Skin epidermis (tissue), 12 donors: ENCODE measurements around the gene ZNF275.
A peak's percentile ranks its signal among the peaks of the same experiment; 100 is the strongest.
"Not testable (repeated sequence)": the region's sequence is repeated elsewhere in the genome, so short reads cannot be mapped to it uniquely, and the experiment has no call there.

Source experiments
- H3K27ac ChIP-seq, 21 experiments: fragments of 200-600 bp; sonication (generic) in 11 of 21; one replicate each; pipeline ENCODE4 v1.5.0; 2020; ENCODE audit warnings: mild to moderate bottlenecking in 3 of 21, inconsistent platforms in 2 of 21, moderate library complexity in 2 of 21
- H3K4me3 ChIP-seq, 7 experiments: fragments of 200-600 bp; sonication (generic) in 2 of 7; one replicate each; pipeline ENCODE4 v1.5.0; 2020; ENCODE audit warnings: inconsistent platforms in 2 of 7, mild to moderate bottlenecking in 2 of 7, moderate library complexity in 1 of 7

Gene ZNF275

DNA sequence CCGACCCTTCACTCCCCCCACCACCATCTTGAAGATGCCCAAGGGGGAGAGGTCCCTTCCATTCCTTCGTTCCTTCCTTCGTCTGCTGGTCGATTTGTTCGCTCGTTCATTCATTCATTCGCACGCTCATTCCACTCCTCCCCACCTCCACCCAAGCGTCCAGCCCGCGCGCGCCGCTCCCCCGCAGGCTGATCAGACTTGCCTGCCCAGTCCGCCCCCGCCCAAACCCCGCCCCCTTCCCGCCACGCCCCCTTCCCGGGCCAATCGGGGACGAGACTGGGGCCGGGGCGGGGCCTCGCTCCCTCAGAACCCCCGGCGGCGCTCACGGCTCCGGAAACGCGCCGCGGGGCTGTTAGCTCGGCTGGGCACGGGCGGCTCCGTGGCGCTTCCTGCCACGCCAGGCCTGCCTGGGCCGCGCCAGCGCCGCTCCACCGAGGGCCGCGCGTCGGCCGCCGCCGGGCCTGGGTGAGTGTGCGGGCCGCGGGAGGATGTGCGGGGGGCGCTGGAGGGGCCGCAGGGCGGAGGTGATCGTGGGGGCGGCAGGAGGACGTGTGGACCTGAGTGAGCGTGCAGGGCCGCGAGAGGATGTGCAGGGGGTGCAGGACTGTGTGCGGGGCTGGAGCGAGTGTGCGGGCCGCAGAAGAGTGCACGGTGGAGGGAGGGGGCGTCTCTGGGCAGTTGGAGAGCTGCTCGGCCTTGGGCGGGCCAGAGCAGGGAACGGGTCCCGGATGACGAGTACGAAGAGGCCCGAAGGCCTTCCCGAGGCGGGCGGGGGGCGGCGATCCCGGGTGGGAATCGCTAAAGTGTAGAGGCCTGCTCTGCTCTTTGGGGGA, at the start of gene ZNF275:
TSS of gene ZNF275 (plus strand) at position 333 of the 833 bp plus-strand sequence. CDS start 2,527 bp downstream, outside the sequence.
- Histone ChIP-seq H3K4me3 (peak within 1 kb of the TSS; percentile 36 to 62 (median 55)), H3K27ac (peak within 1 kb of the TSS in 20 of 21 experiments; percentile 21 to 84 (median 72))

DNA sequence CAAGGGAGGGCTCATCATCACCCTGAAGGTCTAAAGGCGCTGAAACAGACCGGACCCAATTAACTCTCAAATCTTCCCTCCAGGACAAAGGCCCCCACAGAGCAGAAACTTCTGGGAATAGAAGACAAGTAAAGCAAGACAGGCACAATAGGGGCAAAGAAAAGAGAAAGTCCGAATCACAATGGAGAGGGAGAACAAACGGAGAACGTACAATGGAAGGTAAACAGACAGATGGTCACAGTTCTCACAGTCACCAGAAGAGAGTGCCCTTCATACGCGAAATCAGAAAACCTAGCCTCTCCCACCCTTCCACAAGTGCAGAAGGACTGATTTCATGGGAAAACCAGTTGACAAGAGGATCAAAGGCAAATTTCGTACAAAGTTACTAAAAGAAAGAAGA, 48.3 kb upstream of the ZNF275 start:
- not testable (repeated sequence) for H3K27ac ChIP-seq, H3K4me3 ChIP-seq

- not testable (repeated sequence) for H3K27ac ChIP-seq
Observed at GRCh38 chrX:153288807-153289206, 45.1 kb upstream of the ZNF275 start.

GRCh38 chrX:153293485-153294071, 40.4 kb upstream of the ZNF275 start:
- H3K27ac ChIP-seq, H3K4me3 ChIP-seq: not testable (repeated sequence)

More at GRCh38 chrX:153288807-153289206, 45.1 kb upstream of the ZNF275 start:
- not testable (repeated sequence) for H3K4me3 ChIP-seq

DNA sequence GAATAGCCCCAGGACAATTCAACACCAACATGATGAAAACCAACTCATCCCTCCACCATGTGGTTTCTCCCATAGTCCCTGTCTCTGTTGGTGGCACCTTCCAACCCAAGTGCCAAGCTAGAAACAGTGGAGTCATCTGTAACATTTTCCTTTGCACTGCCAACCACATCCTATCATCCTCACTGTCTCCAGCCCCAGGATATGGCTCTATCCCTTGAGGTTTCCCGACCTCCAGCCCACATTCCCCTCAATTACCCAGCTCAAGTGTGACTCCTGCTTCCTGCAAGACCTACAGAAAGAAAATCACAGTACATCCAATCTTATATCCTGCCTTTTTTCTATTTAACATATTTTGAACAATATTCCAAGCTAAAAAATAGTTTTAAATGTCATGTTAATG, 36.6 kb upstream of the ZNF275 start:
- H3K27ac ChIP-seq, result no peak overlapping the region
- no peak overlapping the region for H3K4me3 ChIP-seq

DNA sequence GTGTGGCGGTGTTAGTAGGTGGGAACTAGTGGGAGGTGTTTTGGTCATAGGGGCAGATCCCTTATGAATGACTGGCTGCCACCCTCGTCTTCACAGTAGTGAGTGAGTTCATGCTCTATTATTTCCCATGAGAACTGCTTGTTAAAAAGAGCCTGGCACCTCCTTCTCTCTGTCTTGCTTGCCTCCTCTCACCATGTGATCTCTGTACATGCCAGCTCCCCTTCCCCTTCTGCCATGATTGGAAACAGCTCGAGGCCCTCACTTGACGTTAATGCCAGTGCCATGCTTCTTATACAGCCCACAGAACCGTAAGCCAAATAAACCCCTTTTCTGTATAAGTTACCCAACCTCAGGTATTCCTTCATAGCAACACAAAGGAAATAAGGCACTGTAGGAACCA, 34.1 kb upstream of the ZNF275 start:
- Histone ChIP-seq H3K4me3 (no peak overlapping the region), H3K27ac (no peak overlapping the region)

DNA sequence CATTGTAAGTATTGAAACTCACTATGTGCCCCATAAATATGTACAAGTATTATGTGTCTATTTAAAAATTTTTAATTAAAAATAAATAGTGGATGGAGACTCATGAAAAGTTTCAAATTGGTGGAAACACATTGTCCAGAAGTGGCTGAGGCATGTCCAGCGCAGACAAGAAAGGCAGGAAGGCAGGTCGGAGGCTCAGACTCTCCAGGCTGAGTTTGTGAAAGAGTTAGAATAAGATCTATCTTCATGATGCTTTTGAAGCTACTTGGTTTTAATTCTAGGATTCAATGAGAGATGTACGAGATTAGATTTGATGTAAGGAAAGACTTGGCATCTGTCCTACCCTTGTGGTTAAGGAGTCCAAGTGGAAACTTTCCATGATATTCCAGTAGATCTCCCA, 32.2 kb upstream of the ZNF275 start:
- Histone ChIP-seq H3K4me3 (no peak overlapping the region), H3K27ac (no peak overlapping the region)

DNA sequence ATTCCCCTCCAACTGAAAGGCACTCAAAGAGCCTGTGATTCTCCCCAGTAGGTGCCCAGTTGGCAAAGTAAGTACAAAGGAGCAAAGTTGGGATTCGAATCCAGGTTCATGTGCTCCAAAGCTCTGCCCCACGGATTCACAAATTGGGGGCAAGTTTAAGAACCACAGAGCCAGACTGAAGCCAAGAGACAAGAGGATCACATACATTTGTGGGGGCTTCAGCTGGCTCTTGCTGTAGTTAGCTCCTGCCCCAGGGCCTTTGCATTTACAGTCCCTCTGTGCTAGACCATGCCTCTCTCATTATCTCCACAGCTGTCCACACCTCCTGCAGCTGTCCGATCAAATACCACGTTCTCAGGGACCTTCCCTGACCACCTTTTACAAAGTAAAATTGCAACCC, 31.2 kb upstream of the ZNF275 start:
- H3K4me3 ChIP-seq, result no peak overlapping the region
- no peak overlapping the region for H3K27ac ChIP-seq

- Histone ChIP-seq H3K4me3 (no peak overlapping the region), H3K27ac (no peak overlapping the region)
Observed at GRCh38 chrX:153303276-153304262, 30.4 kb upstream of the ZNF275 start.

GRCh38 chrX:153304988-153305736, 28.8 kb upstream of the ZNF275 start:
- H3K4me3 ChIP-seq, result no peak overlapping the region

DNA sequence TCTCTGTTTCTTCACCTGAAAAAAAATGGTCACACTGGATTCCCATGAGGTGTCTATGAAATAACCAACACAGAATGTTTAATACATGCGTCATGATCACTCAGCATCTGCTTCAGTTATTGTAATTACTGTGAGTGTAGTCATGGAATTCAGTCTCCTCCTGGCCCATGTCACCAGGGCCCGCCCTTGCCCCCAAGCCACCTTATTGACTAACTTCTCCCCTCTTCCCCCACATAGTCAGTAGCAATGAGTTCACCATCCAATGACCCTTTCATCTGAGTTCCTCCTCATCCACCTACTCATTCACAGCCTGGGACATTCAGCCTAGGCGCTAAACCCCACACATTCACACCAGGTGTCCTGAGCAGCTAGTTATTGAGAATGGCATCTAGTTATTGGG, 28.0 kb upstream of the ZNF275 start:
- Histone ChIP-seq H3K4me3 (no peak overlapping the region), H3K27ac (no peak overlapping the region)

More at GRCh38 chrX:153304988-153305736, 28.8 kb upstream of the ZNF275 start:
- H3K27ac ChIP-seq, result no peak overlapping the region

DNA sequence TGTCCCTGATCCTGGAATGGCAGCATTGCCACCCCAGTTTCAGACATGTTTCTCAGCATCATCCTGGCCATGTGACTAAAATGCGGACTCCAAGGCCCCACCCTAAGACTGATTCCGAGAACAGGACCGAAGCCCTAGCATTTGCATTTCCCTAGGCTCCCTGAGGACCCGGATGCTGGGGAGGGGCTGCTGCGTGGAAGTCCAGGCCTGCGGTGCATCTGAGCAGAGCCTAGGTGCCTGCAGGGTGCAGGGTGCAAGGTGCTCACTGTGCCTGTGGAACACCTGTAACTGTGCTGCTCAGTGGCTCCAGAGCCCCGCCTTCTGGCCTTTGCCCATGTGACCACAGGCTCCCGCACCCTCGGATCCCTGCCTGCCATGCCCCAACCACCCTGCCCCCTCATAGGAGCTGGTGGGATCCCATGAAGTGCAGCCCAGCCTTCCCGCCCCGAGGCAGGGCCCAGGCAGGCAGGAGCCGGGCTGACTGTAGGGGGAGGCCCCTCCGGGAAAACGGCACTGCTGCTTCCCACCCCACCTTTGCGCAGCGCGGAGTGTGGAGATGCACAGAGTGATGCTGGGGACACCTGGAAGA, 27.3 kb upstream of the ZNF275 start:
- Histone ChIP-seq H3K4me3 (no peak overlapping the region), H3K27ac (no peak overlapping the region)

GRCh38 chrX:153307276-153308178, 26.4 kb upstream of the ZNF275 start:
- Histone ChIP-seq H3K4me3 (no peak overlapping the region), H3K27ac (no peak overlapping the region)

- no peak overlapping the region for H3K27ac ChIP-seq
- no peak overlapping the region for H3K4me3 ChIP-seq
Observed at GRCh38 chrX:153310901-153311300, 23.1 kb upstream of the ZNF275 start.

DNA sequence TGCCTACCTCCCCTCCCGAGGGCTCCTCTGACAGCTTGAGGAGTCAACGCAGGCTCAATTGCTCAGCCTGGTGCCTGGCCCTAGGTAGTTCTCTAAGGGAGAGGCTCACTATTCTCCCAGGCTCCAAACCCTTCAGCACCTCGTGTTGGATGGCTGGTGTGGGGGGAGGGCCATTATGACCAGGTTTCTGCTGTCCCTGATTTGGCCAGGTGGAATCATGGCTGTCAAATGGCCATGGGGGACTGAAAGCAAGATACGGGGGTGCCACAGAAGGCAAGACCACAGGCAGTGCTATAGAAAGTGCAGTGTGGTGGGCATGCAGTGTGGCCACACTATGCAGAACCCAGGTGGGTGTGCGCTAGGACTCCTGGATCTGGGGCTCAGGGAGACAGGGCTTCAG, 21.9 kb upstream of the ZNF275 start:
- H3K27ac ChIP-seq, result no peak overlapping the region
- H3K4me3 ChIP-seq, result no peak overlapping the region

DNA sequence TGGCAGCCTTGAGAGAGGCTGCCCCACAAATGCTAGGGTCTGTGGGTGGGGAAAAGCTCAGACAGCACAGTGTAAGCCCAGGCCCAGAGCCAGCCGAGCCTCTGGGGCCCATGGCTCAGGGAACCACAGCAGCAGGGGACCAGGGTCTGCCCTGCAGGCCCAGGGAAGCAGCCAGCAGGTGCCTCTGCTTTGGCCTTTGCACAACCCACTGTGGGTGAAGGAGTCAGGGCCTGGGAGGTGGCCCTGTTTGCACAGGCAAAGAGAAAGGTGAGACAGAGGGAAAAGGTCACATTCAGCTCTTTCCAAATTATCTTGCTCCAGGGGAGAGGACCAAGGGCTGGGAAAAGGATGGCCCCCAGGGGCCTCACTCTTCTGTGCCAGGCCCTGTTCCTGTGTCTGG, 21.1 kb upstream of the ZNF275 start:
- Histone ChIP-seq H3K4me3 (no peak overlapping the region), H3K27ac (no peak overlapping the region)

DNA sequence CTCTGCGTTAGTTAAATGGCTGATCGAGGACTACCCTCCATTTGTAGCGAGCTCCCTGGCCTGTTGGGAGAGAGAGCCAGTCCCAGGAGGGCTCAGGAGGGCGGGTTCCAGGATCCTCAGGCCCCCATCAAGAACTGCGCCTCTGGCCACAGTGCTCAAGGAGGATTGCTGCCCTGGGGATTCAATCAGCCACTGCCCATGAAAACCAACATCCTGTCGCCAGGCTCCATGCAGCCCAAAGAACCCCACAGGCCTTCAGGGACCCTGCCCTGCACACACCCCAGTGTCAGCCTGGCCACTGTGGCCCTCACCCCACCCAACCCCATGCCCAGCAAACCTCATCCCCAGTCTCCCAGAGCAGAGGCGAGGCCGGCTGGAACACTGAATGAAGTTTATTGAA, 16.6 kb upstream of the ZNF275 start:
- Histone ChIP-seq H3K27ac (no peak overlapping the region), H3K4me3 (no peak overlapping the region)
